HEK293 (cell line): ENCODE measurements around the gene ZBTB21.

Experiments
- CTCF ChIA-PET: fragments of 350-600 bp; formaldehyde crosslinking; extraction: SDS; loops from one replicate; lab custom pipeline; 2021; ENCODE audit warnings: antibody characterized with exemption; lab: Yijun Ruan, JAX
- POLR2A ChIA-PET: fragments of 300-600 bp; formaldehyde crosslinking; extraction: SDS; loops from one replicate; lab custom pipeline; 2020; ENCODE audit warnings: antibody characterized with exemption, inconsistent platforms; lab: Yijun Ruan, JAX
- H3K27ac ChIP-seq: fragments of 200-500 bp; sonication (Bioruptor generic); 2 replicates; pipeline ENCODE4 v1.5.1; 2014; ENCODE audit warnings: low read depth, low read length, control low read depth, inconsistent platforms; ENCODE audit errors: extremely low read depth
- H3K36me3 ChIP-seq, 2 experiments: fragments of 200-500 bp in 1 of 2; sonication (Bioruptor generic) in 1 of 2; 1 replicate in 1 of 2; 2 replicates in 1 of 2; pipeline ENCODE4 v1.5.1; 2014 to 2017; ENCODE audit warnings: inconsistent platforms in 2 of 2, low read length in 2 of 2; ENCODE audit not compliant: control insufficient read depth in 2 of 2, insufficient read depth in 1 of 2
- H3K4me1 ChIP-seq: fragments of 200-500 bp; sonication (Bioruptor generic); 2 replicates; pipeline ENCODE4 v1.5.1; 2014; ENCODE audit warnings: mild to moderate bottlenecking, low read length, inconsistent platforms; ENCODE audit not compliant: control insufficient read depth, insufficient read depth
- H3K4me3 ChIP-seq: 2 replicates; pipeline ENCODE4 v1.5.1; 2011; ENCODE audit warnings: low read depth, mild to moderate bottlenecking, control low read depth, low read length, moderate library complexity
- H3K9me3 ChIP-seq: fragments of 200-500 bp; sonication (Bioruptor generic); 2 replicates; pipeline ENCODE4 v1.5.1; 2014; ENCODE audit warnings: low read depth, low read length, inconsistent platforms; ENCODE audit not compliant: control insufficient read depth, insufficient read depth
- BCL6B ChIP-seq: fragments of 450-650 bp; formaldehyde crosslinking; IDR thresholded peaks from 2 replicates; pipeline ENCODE4 v1.5.1; 2017; ENCODE audit warnings: missing biosample characterization, missing genetic modification characterization
- FEZF1 ChIP-seq: fragments of 450-650 bp; formaldehyde crosslinking; IDR thresholded peaks from 2 replicates; pipeline ENCODE4 v1.5.1; 2016; ENCODE audit warnings: missing biosample characterization, missing genetic modification characterization
- GLIS1 ChIP-seq: fragments of 450-650 bp; formaldehyde crosslinking; IDR thresholded peaks from 2 replicates; pipeline ENCODE4 v1.5.1; 2016; ENCODE audit warnings: missing biosample characterization, missing genetic modification characterization
- OSR2 ChIP-seq: fragments of 450-650 bp; formaldehyde crosslinking; IDR thresholded peaks from 2 replicates; pipeline ENCODE4 v1.5.1; 2016; ENCODE audit warnings: missing biosample characterization, missing genetic modification characterization
- SETDB1 ChIP-seq: IDR thresholded peaks from one replicate; pipeline ENCODE4 v1.6.1; 2017; ENCODE audit warnings: mild to moderate bottlenecking, low read length, moderate library complexity, mixed read lengths; ENCODE audit not compliant: insufficient read length
- ZBTB17 ChIP-seq: fragments of 450-650 bp; formaldehyde crosslinking; IDR thresholded peaks from 2 replicates; pipeline ENCODE4 v1.5.1; 2016; ENCODE audit warnings: missing biosample characterization, missing genetic modification characterization
- ZBTB48 ChIP-seq: fragments of 450-650 bp; formaldehyde crosslinking; IDR thresholded peaks from 2 replicates; pipeline ENCODE4 v1.5.1; 2016; ENCODE audit warnings: missing biosample characterization, missing genetic modification characterization
- ZIC2 ChIP-seq: fragments of 450-650 bp; formaldehyde crosslinking; IDR thresholded peaks from 2 replicates; pipeline ENCODE4 v1.5.1; 2016; ENCODE audit warnings: missing biosample characterization, missing genetic modification characterization
- ZNF138 ChIP-seq: fragments of 450-650 bp; formaldehyde crosslinking; IDR thresholded peaks from 2 replicates; pipeline ENCODE4 v1.5.1; 2016; ENCODE audit warnings: missing biosample characterization, missing genetic modification characterization, borderline replicate concordance
- ZNF544 ChIP-seq: fragments of 450-650 bp; formaldehyde crosslinking; IDR thresholded peaks from 2 replicates; pipeline ENCODE4 v1.5.0; 2017; ENCODE audit warnings: missing biosample characterization, missing genetic modification characterization
- ZNF596 ChIP-seq: fragments of 450-650 bp; IDR thresholded peaks from 2 replicates; pipeline ENCODE4 v1.5.0; 2018; ENCODE audit warnings: missing biosample characterization, mild to moderate bottlenecking, missing genetic modification characterization, moderate library complexity
- ZNF707 ChIP-seq: fragments of 450-650 bp; formaldehyde crosslinking; IDR thresholded peaks from 2 replicates; pipeline ENCODE4 v1.5.1; 2016; ENCODE audit warnings: missing biosample characterization, missing genetic modification characterization
- ZNF768 ChIP-seq: fragments of 450-650 bp; formaldehyde crosslinking; IDR thresholded peaks from 2 replicates; pipeline ENCODE4 v1.5.1; 2018; ENCODE audit warnings: missing biosample characterization, mild to moderate bottlenecking, missing genetic modification characterization
- ZNF792 ChIP-seq: fragments of 450-650 bp; formaldehyde crosslinking; IDR thresholded peaks from 2 replicates; pipeline ENCODE4 v1.5.1; 2016; ENCODE audit warnings: missing biosample characterization, missing genetic modification characterization
- ZSCAN30 ChIP-seq: fragments of 450-650 bp; IDR thresholded peaks from 2 replicates; pipeline ENCODE4 v1.5.1; 2018; ENCODE audit warnings: missing biosample characterization, mild to moderate bottlenecking, missing genetic modification characterization, moderate library complexity
- TF ChIP-seq, protein P1 (sequence below): fragments of 450-650 bp; formaldehyde crosslinking; IDR thresholded peaks from 2 replicates; pipeline ENCODE4 v1.5.1; 2016; ENCODE audit warnings: missing biosample characterization, missing genetic modification characterization
- TF ChIP-seq, protein P2 (sequence below): fragments of 450-650 bp; formaldehyde crosslinking; IDR thresholded peaks from 2 replicates; pipeline ENCODE4 v1.5.1; 2017; ENCODE audit warnings: missing biosample characterization, missing genetic modification characterization

The ZBTB21 gene

DNA sequence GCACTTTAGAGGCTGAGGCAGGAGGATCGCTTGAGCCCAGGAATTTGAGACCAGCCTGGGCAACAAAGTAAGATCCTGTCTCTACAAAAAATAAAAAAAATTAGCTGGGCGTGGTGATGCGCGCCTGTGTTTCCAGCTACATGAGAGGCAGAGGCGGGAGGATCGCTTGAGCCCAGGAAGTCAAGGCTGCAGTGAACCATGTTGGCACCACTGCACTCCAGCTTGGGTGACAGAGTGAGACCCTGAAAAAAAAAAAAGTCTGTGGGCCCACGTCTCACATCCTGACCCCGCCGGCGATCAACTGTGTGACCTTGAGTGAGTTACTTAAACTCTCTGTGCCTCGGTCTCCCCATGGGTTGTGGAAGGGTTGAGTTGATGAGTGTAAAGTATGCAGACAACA, 12.7 kb upstream of the ZBTB21 start (continued):
- TF ChIP-seq, protein P1, sequence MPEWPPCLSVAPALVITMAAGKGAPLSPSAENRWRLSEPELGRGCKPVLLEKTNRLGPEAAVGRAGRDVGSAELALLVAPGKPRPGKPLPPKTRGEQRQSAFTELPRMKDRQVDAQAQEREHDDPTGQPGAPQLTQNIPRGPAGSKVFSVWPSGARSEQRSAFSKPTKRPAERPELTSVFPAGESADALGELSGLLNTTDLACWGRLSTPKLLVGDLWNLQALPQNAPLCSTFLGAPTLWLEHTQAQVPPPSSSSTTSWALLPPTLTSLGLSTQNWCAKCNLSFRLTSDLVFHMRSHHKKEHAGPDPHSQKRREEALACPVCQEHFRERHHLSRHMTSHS (tag by site-specific recombination) = no peak
- TF ChIP-seq ZBTB48 (no peak), ZNF768 (tag by site-specific recombination) (no peak)

- ChIA-PET CTCF (no interaction called here), POLR2A (no interaction called here)
- no peaks in the 10 kb centered on the region for H3K9me3 ChIP-seq
- no peaks in the 10 kb centered on the region for H3K36me3 ChIP-seq
- H3K4me1 ChIP-seq = no peaks in the 10 kb centered on the region
- TF ChIP-seq ZNF596 (no peak), ZIC2 (tag by site-specific recombination) (peak; percentile 44; the same call in 1 of the 2 replicates)
- no peak overlapping the region for H3K27ac ChIP-seq
- no peak overlapping the region for H3K4me3 ChIP-seq
These were observed 11.9 kb upstream of the ZBTB21 start for GRCh38 chr21:42022091-42022430.

DNA sequence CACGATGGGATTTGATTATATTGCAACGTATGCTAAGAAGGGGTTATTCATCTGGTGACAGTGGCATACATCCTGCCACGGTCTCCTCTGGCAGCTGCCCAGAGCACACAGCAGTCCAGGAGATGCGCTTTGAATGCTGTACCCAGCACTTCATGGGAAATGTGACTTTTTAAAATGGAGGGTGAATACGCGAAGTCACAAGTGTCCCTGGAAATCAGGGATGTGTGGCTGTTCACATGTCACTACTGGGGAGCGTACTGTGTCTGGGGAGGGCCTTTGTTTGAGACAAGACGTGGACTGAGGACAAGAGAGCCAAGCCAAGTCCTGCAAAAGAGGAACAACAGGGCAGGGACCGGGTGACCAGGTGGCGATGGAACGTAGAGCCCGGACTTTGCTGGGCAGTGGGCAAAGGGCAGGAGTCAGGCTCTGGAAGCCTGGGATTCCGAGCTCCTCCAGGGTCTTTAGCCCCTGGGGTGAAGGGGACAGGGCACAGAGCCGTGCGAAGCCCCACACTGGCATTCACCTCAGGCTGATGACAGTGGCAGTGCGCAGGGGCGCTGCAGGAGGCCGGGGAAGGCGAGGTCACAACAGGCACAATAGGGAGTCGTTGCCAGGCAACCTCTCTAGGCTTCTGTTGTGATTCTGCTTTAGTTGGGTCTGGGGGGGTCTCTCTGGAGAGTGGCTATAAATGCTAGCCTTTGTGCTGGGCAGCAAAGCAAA, 11.4 kb upstream of the ZBTB21 start:
- POLR2A ChIA-PET = no interaction called here
- Histone ChIP-seq H3K36me3 (no peaks in the 10 kb centered on the region), H3K9me3 (no peaks in the 10 kb centered on the region), H3K27ac (no peak overlapping the region), H3K4me3 (no peak overlapping the region), H3K4me1 (no peaks in the 10 kb centered on the region)
- TF ChIP-seq ZNF792 = no peak
- no peak for TF ChIP-seq ZNF544 (tag by site-specific recombination)
- TF ChIP-seq GLIS1 (tag by site-specific recombination) = no peak
- peak; percentile 71 for TF ChIP-seq ZIC2 (tag by site-specific recombination)
- no peak for TF ChIP-seq BCL6B (tag by site-specific recombination)
- 0 out of 2 replicates have a peak, but pooled peaks have one; percentile 15 for TF ChIP-seq OSR2
- CTCF ChIA-PET = no interaction called here

DNA sequence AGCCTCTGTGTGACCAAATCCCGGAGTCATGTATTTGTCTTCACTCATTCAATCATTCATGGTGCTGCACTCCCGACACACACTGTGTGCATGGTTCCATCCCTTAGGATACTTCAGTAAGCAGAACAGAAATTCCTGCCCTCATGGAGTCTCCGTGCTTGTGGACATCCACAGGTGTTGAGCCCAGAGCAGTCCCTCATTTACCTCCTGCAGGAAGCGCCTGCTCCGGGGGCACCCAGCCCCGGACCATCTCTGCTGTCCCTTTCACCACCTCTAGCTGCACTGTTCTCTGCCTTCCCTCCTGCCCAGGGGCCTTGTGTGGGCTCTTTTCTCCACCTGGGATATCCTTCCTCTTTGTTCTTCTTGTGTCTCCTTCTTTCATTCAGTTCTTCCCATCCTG, 9.5 kb upstream of the ZBTB21 start:
- TF ChIP-seq GLIS1 (tag by site-specific recombination) = no peak
- TF ChIP-seq ZNF707 (tag by site-specific recombination) = no peak
- no peak for TF ChIP-seq ZSCAN30 (tag by site-specific recombination)
- TF ChIP-seq, protein P2, sequence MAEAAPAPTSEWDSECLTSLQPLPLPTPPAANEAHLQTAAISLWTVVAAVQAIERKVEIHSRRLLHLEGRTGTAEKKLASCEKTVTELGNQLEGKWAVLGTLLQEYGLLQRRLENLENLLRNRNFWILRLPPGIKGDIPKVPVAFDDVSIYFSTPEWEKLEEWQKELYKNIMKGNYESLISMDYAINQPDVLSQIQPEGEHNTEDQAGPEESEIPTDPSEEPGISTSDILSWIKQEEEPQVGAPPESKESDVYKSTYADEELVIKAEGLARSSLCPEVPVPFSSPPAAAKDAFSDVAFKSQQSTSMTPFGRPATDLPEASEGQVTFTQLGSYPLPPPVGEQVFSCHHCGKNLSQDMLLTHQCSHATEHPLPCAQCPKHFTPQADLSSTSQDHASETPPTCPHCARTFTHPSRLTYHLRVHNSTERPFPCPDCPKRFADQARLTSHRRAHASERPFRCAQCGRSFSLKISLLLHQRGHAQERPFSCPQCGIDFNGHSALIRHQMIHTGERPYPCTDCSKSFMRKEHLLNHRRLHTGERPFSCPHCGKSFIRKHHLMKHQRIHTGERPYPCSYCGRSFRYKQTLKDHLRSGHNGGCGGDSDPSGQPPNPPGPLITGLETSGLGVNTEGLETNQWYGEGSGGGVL (tag by site-specific recombination) = no peak
- TF ChIP-seq FEZF1 = no peak
- no peak for TF ChIP-seq ZBTB17 (tag by site-specific recombination)
- TF ChIP-seq SETDB1 = no peak
- no peak for TF ChIP-seq ZNF138 (tag by site-specific recombination)
- POLR2A ChIA-PET = no interaction called here

More for the DNA sequence above, 9.5 kb upstream of the ZBTB21 start:
- CTCF ChIA-PET = no interaction called here
- H3K27ac ChIP-seq = no peak overlapping the region
- H3K9me3 ChIP-seq = no peaks in the 10 kb centered on the region
- no peak overlapping the region for H3K4me3 ChIP-seq
- no peaks in the 10 kb centered on the region for H3K36me3 ChIP-seq
- no peaks in the 10 kb centered on the region for H3K4me1 ChIP-seq
